Measurements from ENCODE around the gene VGF.
A peak's percentile ranks its signal among the peaks of the same experiment; 100 is the strongest.

Gene VGF

GRCh38 chr7:101165958-101166647 is 734 bp upstream of the VGF start:
- DNase-seq = no peak

- no peak for DNase-seq
These were observed 1.1 kb downstream of the VGF start for GRCh38 chr7:101164071-101164840.

GRCh38 chr7:101163279-101164070 is 1.9 kb downstream of the VGF start:
- DNase-seq = no peak

GRCh38 chr7:101162551-101163278 is 2.7 kb downstream of the VGF start:
- DNase-seq = no peak

- no peak for DNase-seq
These were observed 3.5 kb downstream of the VGF start for GRCh38 chr7:101161692-101162471.

GRCh38 chr7:101160910-101161309 is 4.5 kb downstream of the VGF start:
- no peak for DNase-seq

- DNase-seq = no peak
These were observed 5.4 kb downstream of the VGF start for GRCh38 chr7:101159696-101160674.

- no peak for DNase-seq
These were observed 8.3 kb downstream of the VGF start for GRCh38 chr7:101156866-101157589.

- no peak for DNase-seq
These were observed 9.1 kb downstream of the VGF start for GRCh38 chr7:101156277-101156676.

GRCh38 chr7:101155303-101155702 is 10.1 kb downstream of the VGF start:
- no peak for DNase-seq

- no peak for DNase-seq
These were observed 10.7 kb downstream of the VGF start for GRCh38 chr7:101154693-101155102.

- DNase-seq = peak; percentile 95 to 96
These were observed 11.2 kb downstream of the VGF start, which contains the start of gene AP1S1 for GRCh38 chr7:101153969-101154692. Gene AP1S1, plus strand, starts transcription at chr7:101154476. Its CDS starts 39 bp downstream, at chr7:101154515.

GRCh38 chr7:101151908-101152651 is 13.3 kb downstream of the VGF start:
- DNase-seq = no peak

- DNase-seq = no peak
These were observed 24.5 kb downstream of the VGF start for GRCh38 chr7:101140746-101141382.

GRCh38 chr7:101140339-101140699 is 25.1 kb downstream of the VGF start:
- DNase-seq = no peak

GRCh38 chr7:101138213-101138870 is 27.0 kb downstream of the VGF start:
- peak; percentile 80 to 84 for DNase-seq

GRCh38 chr7:101137651-101138212 is 27.6 kb downstream of the VGF start:
- no peak for DNase-seq

All from CD4-positive, alpha-beta T cell treated with Interferon alpha-2 for 1 hour (primary cell).